Mucosa of gallbladder (tissue), 1 donor: Measurements from ENCODE around the gene HBG1. TPM values are rescaled to one million over a fixed set of nuclear protein-coding genes. Genes with fewer than 3 reads are reported as not detected.

Experiments
- DNase-seq: peaks from one replicate; pipeline ENCODE4 v3.0.0-alpha.2; 2020; ENCODE audit warnings: low spot score
- total RNA-seq: library from RNA; stranded (reverse); gene quantifications from one replicate; pipeline ENCODE4 v1.2.1, GENCODE V29; 2021
- donor health status: DM: no; HTN: no; CAD: no.

The HBG1 gene
- total RNA-seq, 1 donor from 2014 or later, result 3.3 TPM

GRCh38 chr11:5227681-5228080, 22.0 kb downstream of the HBG1 start:
- no peak for DNase-seq

DNA sequence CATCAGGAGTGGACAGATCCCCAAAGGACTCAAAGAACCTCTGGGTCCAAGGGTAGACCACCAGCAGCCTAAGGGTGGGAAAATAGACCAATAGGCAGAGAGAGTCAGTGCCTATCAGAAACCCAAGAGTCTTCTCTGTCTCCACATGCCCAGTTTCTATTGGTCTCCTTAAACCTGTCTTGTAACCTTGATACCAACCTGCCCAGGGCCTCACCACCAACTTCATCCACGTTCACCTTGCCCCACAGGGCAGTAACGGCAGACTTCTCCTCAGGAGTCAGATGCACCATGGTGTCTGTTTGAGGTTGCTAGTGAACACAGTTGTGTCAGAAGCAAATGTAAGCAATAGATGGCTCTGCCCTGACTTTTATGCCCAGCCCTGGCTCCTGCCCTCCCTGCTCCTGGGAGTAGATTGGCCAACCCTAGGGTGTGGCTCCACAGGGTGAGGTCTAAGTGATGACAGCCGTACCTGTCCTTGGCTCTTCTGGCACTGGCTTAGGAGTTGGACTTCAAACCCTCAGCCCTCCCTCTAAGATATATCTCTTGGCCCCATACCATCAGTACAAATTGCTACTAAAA, 22.8 kb downstream of the HBG1 start, which contains the start of gene HBB:
TSS of gene HBB (minus strand) at position 340 of the 579 bp plus-strand sequence. CDS start at position 290, 50 bp downstream.
- DNase-seq, result no peak

- DNase-seq, result no peak
Observed at GRCh38 chr11:5225480-5225871, 24.2 kb downstream of the HBG1 start.

DNA sequence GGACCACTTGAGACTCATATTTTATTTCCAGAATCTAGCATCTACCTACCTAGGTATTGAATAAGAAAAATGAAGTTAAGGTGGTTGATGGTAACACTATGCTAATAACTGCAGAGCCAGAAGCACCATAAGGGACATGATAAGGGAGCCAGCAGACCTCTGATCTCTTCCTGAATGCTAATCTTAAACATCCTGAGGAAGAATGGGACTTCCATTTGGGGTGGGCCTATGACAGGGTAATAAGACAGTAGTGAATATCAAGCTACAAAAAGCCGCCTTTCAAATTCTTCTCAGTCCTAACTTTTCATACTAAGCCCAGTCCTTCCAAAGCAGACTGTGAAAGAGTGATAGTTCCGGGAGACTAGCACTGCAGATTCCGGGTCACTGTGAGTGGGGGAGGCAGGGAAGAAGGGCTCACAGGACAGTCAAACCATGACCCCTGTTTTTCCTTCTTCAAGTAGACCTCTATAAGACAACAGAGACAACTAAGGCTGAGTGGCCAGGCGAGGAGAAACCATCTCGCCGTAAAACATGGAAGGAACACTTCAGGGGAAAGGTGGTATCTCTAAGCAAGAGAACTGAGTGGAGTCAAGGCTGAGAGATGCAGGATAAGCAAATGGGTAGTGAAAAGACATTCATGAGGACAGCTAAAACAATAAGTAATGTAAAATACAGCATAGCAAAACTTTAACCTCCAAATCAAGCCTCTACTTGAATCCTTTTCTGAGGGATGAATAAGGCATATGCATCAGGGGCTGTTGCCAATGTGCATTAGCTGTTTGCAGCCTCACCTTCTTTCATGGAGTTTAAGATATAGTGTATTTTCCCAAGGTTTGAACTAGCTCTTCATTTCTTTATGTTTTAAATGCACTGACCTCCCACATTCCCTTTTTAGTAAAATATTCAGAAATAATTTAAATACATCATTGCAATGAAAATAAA, 24.8 kb downstream of the HBG1 start:
- no peak for DNase-seq

DNA sequence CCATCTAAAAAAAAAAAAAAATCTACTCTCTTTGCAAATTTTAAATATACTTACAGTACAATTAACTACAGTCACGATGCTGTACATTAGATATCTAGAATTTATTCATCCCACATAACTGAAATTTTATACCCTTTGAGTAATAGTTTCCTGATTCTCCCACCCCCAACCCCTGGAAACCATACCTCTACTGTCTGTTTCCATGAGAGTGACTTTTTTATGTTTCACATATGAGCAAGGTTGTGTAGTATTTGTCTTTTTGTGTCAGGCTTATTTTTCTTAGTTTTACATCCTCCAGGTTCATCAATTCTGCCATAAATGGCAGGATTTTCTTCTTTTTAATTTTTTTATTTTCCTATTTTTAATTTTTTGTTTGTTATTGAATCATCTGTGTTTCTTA, 26.0 kb downstream of the HBG1 start:
- no peak for DNase-seq

- DNase-seq, result no peak
Observed at GRCh38 chr11:5223146-5223545, 26.5 kb downstream of the HBG1 start.

- DNase-seq, result no peak
Observed at GRCh38 chr11:5210376-5210885, 39.2 kb downstream of the HBG1 start.

DNA sequence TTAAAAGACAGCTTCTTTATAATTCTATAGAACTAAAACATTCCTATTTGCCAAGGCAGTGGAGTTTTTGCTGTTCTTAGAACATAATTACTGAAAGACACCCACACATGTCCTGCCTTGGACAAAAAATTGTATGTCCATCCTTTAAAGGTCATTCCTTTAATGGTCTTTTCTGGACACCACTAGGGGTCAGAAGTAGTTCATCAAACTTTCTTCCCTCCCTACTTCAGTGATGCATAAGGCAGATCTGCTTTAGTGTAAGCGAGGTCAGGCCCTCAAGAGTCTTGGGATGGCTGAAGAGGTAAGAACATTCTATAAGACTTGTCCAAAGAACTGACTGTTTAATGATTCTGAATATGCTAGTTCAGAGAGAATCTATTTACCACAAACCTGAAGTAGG, 44.9 kb downstream of the HBG1 start:
- DNase-seq, result no peak

DNA sequence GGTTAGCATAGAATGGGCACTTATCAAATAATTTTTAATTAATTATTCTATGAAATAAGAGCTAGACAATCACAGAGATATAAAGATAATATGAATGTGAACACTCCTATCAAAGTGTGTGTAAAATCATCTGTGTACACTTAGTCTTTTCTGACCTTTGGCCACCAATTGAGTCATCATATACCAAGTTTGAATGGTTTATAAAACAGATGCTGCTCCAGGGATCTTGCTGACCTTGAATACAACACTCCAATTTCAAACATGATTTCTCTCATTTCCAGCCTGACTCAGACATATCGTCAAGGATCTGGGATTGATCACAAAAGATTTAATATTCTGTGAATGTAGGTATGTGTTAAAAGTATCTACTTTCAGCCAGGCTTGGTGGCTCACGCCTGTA, 46.3 kb downstream of the HBG1 start:
- DNase-seq, result no peak

GRCh38 chr11:5200582-5200981, 49.1 kb downstream of the HBG1 start, which contains the start of gene OR51V1:
Gene OR51V1 (minus strand): TSS chr11:5200682. CDS start chr11:5200682, 0 bp downstream.
- no peak for DNase-seq

DNA sequence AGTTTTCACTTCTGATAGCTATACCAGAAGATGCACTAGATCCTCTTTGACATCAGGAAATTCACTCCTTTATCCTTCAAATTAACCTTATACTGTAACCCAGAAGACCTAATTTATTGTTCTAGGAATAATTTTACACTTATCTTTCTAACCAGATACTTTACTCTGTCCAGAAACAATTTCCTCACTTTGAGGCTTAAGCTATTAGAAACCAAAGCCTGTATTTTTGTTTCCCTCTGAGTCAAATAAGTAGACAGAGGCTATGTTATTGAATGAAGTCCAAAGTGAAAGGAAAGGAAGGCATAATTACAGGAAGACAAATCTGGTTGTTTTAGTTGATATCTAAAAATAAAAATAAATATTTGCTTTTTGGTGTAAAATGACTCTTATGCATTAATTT, 51.4 kb downstream of the HBG1 start:
- DNase-seq, result no peak

Other genes with a start within 250 kb of the HBG1 start
- gene OR52J3, start 203.3 kb downstream of the HBG1 start, total RNA-seq, result not detected
- not detected for gene OR52E2, start 190.2 kb downstream of the HBG1 start, total RNA-seq
- not detected for gene OR52E1, start 180.3 kb downstream of the HBG1 start, total RNA-seq
- gene OR52A5, start 111.5 kb downstream of the HBG1 start, total RNA-seq, result not detected
- gene OR52A1, start 95.1 kb downstream of the HBG1 start, total RNA-seq, result not detected
- not detected for gene OR51V1, start 49.2 kb downstream of the HBG1 start, total RNA-seq
- gene HBB, start 22.8 kb downstream of the HBG1 start, total RNA-seq, result 65.9 TPM
- gene HBD, start 15.4 kb downstream of the HBG1 start, total RNA-seq, result 0.72 TPM
- gene HBG2, start 4.9 kb upstream of the HBG1 start, total RNA-seq, result 13.2 TPM
- gene HBE1, start 20.1 kb upstream of the HBG1 start, total RNA-seq, result 4.0 TPM
- 0.23 TPM for gene OR51B4, start 52.1 kb upstream of the HBG1 start, total RNA-seq
- not detected for gene OR51B2, start 74.4 kb upstream of the HBG1 start, total RNA-seq
- gene OR51B5, start 93.7 kb upstream of the HBG1 start, total RNA-seq, result 0.37 TPM
- not detected for gene OR51B6, start 101.7 kb upstream of the HBG1 start, total RNA-seq
- not detected for gene OR51M1, start 134.0 kb upstream of the HBG1 start, total RNA-seq
- gene OR51Q1, start 172.3 kb upstream of the HBG1 start, total RNA-seq, result not detected
- 0.23 TPM for gene OR51I1, start 191.7 kb upstream of the HBG1 start, total RNA-seq
- gene OR51I2, start 199.5 kb upstream of the HBG1 start, total RNA-seq, result not detected
- not detected for gene OR52D1, start 238.8 kb upstream of the HBG1 start, total RNA-seq